ENCODE measurements around the gene LMO1. TPM values are rescaled to one million over a fixed set of nuclear protein-coding genes. Genes with fewer than 3 reads are reported as not detected.

LMO1 gene
- total RNA-seq = not detected

DNA sequence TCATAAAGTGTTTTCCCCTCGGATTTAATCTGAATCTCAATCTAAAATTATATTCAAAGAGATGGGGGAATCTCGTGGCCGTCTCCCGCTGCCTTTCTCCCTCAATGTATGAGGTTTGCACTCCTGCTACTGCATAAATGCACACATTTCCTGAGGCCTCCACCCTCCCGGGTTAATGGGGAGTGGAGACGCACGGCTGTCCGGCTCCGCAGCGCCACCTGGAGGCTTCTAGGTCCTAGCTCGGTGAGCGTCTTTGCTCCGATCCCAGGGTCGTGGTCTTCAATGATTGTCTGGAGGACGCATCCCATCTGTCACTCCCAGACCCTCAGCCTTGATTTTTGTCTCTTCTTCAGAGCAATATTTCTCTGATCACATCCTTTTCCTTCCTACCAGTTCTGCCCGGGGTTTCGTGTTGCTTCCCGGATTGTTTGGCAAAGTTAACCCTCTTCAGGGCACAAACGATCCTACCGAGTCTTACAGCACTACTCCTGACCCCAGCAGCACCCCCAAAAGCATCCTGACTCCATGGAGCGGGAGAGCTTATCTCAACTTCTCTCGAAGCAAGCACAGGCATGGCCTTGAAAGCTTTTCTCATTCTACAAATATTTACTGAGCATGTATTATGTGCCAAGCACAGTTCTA is at the start of gene LMO1:
LMO1 (minus strand) TSS at position 110 of the 642 bp plus-strand sequence. CDS start 516 bp downstream, outside the sequence.
- CTCF ChIA-PET = interaction anchor here (0.6 to 2.4 kb wide), 13 partner anchors 8 to 302 kb away, joined by 3 to 10 read pairs (median 3); no protein-coding TSS in a partner anchor
- POLR2A ChIA-PET = interaction anchor here (0.7 kb wide), 2 partner anchors 15 to 22 kb away, joined by 3 read pairs; no protein-coding TSS in a partner anchor

DNA sequence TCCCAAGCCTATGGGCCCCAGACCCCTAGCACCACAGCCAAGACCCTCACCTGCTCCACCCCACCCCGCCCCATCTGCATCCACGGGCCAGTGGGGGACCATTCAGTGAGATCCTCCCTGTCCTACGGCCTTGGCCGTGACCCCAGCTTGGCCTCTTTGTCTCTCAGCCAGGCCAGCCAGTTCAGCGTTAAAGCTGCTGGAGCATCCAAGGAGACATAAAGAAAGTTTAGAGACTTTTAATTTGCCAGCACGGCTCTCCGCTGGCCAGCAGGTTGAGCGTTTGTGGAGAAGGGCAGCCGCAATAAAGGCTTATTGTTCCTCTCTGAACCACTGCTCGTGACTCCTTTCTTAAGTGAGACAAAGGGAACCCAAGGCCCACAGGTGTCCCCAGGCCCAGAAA is 49.3 kb upstream of the LMO1 start:
- POLR2A ChIA-PET = no interaction called here
- CTCF ChIA-PET = no interaction called here

DNA sequence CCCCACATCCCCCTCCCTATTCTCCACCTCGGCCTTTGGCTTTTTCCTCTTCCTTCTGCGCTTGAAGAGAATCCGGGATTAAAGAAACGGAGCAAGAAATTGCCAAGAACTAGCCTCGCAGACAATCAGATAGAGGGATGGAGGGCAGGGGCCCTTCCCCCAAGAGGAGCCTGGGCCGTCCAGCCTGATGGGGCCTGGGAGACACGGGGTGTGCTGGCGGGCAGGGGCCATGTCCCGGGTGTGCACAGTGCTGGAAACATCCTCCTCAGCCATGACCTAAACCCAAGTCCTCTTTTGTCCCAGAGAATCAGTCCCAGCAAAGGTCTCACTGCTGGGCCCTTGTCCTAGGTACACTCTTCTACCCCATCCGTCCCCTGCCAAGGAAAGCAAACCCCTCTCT is 47.7 kb upstream of the LMO1 start:
- POLR2A ChIA-PET = no interaction called here
- CTCF ChIA-PET = interaction anchor here (0.6 kb wide), 1 partner anchor 358 kb away, joined by 4 read pairs; no protein-coding TSS in a partner anchor

DNA sequence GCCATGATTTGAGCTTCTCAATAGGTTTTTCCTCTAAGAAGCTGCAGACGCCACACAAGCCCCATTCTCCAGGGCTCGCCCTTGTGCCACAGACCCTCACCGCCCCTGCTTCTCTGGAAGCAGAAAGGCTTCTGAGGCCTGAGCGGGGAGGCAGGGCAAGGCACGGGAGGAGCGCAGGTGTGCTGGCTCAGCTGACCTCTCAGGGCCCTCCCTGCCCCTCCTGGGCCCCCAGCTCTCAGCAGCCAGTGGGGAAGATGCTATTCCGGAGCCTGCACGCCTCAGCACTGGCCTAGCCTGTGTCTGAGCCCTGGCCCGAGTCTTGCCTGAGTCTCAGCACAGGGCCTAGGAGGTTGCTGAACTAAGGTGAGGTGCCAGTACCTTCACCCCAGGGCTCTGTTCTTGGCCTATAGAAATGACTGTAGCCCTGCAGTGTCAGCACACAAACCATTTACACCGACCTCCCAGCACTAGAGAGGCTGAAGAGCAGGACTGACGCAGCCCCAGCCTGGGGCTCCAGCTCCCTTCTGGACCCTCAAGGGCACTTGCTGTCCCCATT is 47.1 kb upstream of the LMO1 start:
- POLR2A ChIA-PET = no interaction called here
- CTCF ChIA-PET = interaction anchor here (0.6 kb wide), 1 partner anchor 358 kb away, joined by 4 read pairs; no protein-coding TSS in a partner anchor

DNA sequence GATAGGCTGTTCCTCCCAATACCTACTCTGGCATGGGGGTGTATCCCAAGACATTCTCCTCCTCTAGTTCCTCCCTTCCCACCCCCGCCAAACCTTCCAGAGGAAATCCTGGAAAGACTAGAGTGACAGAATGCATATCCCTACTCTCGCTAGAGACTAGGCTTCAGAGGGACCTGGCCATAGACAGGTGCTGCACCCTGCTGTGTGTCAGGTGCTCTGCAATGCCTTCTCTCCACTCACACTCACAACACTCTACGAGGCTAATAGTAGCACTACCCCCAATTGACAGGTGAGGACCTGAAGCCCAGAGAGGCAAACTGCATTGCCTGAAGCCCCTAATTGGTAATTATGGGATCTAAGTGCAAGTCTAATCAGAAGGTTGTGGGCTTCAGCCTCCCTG is 46.2 kb upstream of the LMO1 start:
- ChIA-PET POLR2A (no interaction called here), CTCF (no interaction called here)

DNA sequence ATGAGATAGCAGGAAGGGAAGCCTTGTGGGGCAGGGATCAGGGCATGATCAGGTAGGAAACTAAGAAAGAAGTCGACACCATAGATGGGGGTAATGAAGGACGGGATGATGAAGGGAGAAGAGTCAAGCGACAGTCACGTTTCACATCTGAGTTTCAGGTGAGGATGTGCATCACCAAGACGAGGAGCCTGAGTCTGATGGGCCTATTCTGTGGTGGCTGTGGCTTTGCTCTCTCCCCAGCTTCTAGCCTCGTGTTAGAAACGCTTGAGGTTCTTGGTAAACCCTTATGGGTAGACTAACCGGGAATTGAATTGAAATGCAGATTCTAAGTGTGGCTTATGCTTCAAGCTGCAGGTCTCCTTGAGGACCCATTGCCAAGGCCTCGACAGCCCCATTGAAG is 45.6 kb upstream of the LMO1 start:
- POLR2A ChIA-PET = no interaction called here
- CTCF ChIA-PET = no interaction called here

DNA sequence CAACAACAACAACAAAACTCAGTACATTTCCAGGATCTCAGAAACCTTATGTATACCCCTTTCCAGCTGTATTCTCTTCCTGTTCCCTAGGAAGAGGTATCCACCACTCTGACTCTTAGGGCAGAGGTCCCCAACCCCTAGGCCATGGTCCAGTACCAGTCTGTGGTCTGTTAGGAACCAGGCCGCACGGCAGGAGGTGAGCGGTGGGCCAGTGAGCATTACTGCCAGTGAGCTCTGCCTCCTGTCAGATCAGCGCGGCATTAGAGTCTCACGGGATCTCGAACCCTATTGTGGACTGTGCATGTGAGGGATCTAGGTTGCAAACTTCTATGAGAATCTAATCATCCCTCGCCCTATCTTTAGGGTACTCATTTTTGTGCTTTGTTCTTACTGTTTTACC is 43.9 kb upstream of the LMO1 start:
- POLR2A ChIA-PET = no interaction called here
- CTCF ChIA-PET = no interaction called here

DNA sequence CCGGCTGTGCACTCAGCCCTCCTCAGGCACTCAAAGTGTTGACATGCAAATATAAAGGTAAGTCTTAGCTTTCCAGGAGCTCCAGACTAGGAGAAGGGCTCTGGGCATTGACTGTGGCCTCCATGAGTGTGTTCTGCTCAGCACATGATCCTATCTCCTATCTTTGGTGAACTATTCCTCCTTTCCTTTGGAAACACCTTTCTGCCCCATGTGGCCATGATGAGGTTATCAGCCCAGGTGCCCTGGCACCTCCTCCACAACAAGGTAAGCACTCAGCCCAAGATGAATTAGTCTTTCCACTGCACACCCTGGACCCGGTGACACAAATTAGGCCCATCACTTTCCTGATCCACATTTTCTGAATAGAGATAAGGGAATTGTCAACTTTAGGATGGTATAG is 37.9 kb upstream of the LMO1 start:
- CTCF ChIA-PET = no interaction called here
- POLR2A ChIA-PET = no interaction called here

DNA sequence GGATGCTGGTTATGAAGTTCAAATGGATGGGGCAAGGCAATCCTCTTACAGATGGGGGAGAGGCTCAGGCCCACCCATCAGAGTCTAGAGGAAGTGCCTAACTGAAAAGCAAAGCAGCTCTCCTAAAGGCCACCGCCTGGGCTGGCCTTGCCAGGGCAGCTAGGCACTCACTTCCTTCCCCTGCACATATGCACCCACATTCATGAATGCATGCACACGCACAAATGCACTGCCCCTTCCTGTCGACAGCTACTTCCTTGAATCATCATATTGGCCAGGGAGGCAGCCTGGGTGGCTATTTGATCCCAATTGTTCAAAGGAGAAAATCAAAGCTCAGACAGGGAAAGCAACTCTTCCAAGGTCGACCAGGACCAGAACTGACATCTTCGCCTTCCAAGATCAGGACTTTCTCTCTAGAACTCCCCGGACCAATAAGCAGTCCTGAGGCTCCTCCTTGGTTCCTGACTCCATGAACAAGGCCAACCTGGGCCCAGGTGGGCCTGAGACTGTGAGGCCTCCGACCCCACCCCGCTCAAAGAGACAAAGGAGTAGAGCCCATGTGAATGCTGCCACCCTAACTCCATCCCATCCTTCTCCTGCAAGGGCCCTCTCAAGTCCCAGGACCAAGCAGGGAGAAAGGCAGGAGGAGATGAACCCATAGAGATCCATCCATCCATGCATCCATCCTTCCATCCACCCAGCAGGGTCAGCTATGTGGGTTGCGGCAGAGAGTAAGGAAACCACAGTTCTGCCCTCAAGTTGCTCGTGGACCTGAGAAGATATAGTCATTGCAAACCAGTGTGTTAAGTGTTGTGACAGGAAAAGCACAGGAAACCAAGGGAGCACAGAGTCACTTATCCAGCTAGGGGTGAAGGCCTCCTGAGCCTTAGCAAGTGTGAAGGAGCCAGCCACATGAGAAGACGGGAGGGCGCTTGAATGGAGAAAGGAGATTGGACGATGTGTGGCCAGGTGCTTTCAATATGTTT is 35.4 kb upstream of the LMO1 start:
- ChIA-PET CTCF (no interaction called here), POLR2A (no interaction called here)

DNA sequence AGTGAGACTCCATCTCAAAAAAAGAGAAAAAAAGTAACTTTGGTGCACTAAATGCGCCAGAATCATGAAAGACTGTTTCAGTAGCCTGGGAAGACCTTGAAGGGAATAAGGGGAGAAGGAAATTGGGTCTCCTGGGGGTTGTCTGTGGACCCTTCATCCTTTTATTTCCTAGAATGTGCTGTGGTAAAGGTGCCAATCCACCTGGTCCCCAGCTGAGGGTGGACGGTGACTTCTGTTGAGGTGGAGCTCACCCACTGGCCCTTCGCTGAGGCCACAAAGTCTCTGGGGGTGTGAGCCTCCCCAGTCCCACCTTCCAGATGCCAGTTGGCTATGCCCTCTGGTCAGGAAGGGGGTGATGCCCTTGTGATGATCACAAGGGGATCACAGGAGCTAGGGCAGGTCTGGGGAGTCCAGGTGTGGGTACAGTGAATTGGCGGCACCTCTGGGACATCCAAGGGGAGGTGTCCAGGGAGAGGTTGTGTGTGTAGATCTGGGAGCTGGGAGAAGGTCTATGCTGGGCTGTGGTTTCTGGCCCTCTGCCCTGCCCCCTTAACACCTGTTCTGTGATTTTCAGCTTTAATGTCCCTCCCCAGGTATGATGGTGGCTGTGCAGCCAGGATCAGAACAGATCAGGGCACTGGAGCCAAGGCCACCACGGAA is 34.2 kb upstream of the LMO1 start:
- CTCF ChIA-PET = no interaction called here
- POLR2A ChIA-PET = no interaction called here

DNA sequence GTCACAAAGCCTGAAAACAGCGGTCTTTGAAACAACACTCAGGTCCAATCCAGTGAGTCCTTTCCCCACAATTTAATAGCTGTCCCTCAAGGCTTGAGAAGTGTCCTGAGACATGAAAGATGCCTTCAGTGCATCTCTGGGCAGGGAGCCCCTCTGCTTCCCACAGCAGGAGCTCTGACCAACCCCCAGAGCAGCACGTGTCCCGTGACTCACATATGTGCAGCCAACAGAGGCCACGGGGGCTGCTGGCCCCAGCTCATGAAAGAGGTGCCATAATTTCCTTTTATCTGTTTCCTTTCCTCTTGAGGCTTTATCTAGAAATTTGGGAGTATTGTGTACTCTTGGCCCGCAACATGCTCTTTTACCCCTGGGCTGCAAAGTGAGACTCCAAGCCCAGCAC is 33.2 kb upstream of the LMO1 start:
- ChIA-PET POLR2A (no interaction called here), CTCF (no interaction called here)

DNA sequence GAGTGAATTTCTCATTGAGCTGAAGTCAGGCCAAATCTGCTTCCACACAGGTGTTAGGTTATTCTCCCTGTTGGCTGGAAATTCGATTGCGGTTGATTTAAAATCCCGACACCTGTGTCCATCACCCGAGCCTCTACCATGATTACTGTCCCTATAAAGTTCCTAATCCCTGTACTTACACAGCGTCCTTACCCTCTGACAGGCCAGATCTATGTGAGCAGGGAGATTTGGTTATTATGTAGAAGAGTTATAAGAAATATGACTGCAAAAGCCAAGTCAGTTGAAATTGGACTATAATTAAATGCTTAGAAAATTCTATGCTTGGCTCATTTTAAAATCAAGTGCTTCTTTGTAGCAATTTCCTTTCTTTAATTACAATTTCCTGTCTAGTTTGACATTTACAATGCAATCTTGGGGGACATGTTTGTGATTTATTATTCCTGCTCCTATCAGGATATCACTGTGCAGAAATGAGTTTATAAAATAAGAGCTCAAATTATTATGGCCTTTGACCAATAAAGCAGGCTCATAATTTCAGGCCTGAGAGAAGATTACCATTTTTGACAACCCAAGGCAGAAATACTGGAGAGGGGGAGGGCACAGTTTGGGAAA is 32.5 kb upstream of the LMO1 start:
- ChIA-PET CTCF (no interaction called here), POLR2A (no interaction called here)

DNA sequence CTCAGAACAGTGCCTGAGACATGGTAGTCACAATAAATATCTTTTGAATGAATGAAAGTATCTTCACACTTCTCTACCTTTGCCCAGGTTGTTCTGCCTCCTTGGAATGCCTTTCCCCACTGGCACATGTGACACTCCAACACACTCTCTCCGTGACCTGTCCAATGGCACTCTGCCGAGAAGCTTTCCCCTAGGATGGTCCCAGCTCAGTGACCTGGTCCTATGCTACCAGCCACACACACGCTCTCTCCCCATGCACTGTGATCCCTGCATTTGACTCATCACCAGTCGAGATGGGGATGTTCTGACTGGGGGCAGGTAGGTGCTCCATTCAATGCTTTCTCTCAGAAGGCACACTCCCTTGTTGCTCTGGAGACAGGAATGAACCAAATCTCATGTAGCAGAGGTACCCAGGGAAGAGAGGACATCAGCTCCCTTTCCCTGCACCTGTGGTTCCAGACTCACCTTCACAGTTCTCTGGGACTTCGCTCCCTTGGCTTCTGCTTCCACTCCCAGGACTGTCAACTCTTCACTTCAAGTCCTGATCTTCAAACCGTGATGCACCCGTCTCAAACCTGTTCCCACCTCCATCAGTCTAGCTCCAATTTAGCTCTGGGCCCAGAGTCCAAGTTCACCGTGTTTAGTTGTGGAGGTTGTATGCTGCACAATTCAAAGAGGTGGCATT is 30.7 kb upstream of the LMO1 start:
- ChIA-PET CTCF (no interaction called here), POLR2A (no interaction called here)

DNA sequence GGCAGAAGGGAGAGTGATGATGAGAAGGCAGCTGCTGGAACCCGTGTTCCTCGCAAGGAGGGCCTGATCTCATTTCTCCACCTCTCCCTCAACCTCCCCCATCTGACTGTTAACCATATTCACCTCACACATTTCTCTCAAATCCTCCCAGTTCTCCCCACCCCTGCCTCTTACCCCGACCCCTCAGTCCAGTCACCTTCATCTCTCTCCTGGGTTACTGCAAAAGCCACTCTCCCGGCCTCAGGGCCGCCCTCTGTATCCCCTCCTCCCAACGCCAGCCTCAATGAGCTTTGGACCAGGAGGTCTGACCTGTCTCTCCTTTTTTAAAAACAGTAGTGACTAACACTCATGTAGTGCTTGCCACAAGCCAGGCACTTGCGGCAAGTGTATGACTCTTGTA is 29.5 kb upstream of the LMO1 start:
- ChIA-PET POLR2A (no interaction called here), CTCF (interaction anchor here (0.7 kb wide), 1 partner anchor 35 kb away, joined by 4 read pairs; no protein-coding TSS in a partner anchor)

DNA sequence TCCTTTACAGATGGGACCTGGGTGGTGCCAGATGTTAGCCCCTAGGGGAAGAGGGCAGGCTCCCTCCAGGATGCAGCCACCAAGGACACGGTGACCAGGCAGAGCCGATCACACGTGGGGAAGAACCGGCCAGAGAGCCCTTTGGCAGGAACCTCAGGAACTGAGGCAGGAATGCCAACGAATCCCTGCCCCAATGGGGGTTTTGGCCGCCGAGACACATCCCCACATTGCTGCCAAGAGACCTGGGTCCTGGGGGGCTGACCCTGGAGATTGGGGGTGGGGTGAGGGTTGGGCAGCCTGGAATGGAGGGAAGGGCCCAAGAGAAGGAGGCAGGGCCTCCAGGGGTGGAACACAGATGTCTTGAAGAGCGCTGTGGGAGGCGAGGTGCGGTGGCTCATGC is 28.7 kb upstream of the LMO1 start:
- ChIA-PET CTCF (no interaction called here), POLR2A (no interaction called here)

DNA sequence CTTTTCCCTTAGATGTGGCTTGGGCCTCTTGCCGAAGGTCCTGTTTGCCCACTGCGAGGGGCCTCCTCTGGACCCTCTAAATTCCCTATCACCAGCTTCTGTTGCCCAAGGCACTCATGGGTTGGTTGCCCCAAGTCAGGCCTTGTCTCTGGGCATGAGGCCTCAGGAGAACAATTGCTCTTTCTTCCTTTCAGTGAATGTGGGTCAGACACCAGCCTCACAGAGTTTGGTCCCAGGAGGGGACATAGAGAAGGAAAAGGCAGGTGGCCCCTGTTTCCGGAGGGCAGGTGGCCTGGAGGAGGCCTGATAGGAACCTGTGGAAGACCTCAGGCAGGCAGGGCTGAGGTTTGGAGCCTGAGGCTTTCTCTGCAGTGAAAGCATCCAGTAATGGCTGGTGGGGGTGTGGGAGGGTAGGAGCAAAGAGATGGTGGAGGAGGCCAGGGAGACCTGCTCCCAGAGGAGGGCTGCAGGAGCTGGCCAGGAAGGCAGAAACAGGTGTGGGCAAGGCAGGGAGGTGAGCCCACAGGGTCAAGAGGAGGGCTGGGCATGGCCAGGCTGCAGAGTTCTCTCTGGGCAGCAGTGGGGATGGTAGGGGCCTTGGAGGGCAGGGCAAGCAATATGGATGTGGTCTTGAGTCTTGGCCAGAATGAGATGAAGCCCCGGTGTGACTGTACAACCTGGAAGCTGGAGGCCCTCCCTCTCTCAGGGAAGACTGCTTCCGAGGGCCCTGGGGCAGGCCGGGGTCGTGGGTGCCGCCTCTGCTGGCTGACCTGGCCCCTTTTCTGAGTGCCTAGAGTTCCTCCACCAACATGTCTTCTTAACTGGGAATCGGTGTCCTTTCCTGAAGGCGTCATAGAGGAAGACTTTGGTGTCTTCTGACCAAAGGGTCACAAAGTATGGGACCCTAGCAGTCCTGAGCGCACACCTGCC is 28.0 kb upstream of the LMO1 start:
- ChIA-PET POLR2A (no interaction called here), CTCF (no interaction called here)

DNA sequence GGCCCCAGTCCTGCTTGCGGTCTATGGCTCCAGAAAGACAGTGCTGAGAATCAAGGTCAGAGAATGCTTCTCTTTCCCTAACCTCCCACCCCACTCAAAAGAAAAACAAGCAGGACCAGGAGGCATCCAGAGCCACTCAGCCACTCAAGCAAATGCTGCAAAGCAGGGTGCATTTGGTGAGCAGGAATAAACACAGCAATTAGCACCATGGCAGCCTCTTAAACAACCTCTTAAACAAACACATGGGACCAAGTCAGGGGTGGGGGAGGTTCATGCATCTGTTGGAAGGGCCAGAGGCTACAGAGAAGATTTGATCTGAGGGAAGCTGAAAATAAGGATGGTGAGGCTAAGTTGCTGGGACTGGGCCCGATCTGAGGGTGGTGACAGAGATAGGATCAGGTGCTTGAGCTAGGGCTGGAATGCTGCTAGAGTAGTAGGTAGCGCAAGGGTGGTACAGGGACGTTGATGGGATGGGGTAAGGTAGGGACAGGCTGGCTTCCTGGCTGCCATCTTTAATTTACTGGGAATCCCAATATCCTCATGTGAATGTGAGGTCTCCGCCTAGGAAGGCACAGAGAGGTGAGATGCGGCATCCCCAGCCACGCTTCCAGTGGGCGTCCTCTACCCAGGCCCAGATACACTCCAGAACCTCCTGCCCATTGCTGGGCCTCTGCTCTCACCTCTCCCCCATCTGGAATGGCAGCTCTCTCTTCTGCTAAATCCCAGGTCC is 26.6 kb upstream of the LMO1 start:
- ChIA-PET CTCF (no interaction called here), POLR2A (no interaction called here)

DNA sequence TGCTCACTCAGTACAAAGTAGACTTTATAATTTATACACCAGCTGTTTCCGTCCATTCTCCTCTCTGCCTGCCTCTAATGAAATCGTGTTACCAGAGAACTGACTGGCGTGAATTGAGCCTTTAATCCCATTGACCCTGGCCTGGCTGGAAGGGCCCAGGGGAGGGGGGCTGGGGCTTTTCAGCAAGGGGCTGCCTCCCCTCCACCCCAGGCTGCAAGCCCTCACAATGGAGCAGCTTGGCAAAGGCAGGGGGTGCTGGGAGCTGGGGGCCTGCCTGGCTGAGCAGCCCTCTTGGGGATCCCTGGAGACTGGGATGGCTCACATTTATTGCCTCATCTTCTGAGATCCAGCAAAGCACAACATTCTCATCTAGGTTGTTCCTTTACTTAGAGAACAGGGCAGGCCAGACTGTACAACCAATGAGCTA is 25.8 kb upstream of the LMO1 start:
- CTCF ChIA-PET = no interaction called here
- POLR2A ChIA-PET = no interaction called here

All from activated CD8-positive, alpha-beta memory T cell treated with anti-CD3 and anti-CD28 coated beads for 36 hours (primary cell).